Tibial nerve (tissue), 4 donors: ENCODE results near the gene SLBP.

Experiments used
- CTCF ChIP-seq, 5 experiments: fragments of 200-600 bp in 3 of 5; fragments of 450-650 bp in 2 of 5; sonication (generic) in 3 of 5; IDR thresholded peaks; one replicate each; pipeline ENCODE4 v1.5.1; 2016 to 2019; ENCODE audit warnings: antibody characterized with exemption in 5 of 5, mild to moderate bottlenecking in 3 of 5, moderate library complexity in 2 of 5
- EP300 ChIP-seq, 2 donors: sonication (generic); formaldehyde crosslinking; IDR thresholded peaks; one replicate each; pipeline ENCODE4 v1.6.1; 2017; ENCODE audit warnings: antibody characterized with exemption in 2 of 2, mild to moderate bottlenecking in 1 of 2
- POLR2A ChIP-seq, 2 donors: fragments of 450-650 bp; IDR thresholded peaks; one replicate each; pipeline ENCODE4 v1.6.1; 2017; ENCODE audit warnings: antibody characterized with exemption in 2 of 2, mild to moderate bottlenecking in 2 of 2, moderate library complexity in 2 of 2

DNA sequence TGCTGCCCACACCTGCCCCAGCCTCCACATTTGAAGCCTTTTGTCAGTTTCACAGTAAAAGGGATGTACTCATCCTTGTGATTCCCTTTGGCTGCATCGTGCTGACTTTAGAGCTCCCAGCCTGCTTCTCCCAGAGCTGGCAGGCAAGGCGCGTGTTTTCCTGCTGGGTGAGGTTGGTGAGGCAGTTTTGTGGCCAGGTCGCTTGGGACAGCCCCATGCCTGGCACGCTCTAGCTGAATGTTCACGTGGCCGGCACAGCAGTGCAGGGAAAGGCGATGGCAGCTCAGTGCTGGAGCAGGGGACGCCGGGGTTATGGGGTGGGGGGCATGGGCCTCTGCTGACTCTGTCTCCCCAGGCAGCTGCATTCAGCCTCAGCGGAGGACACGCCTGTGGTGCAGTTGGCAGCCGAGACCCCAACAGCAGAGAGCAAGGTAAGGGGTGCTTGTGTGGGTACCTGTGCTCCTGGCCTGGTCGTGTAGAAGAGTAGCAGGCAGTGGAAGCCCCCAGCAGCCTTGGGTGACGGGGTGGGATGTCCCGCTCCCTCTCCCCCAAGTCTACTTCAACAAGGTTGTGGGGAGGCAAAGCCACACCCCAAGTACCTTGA is 18.5 kb upstream of the SLBP start:
- no peak for TF ChIP-seq EP300 (IDR thresholded peaks at IDR 0.05)
- no peak for TF ChIP-seq CTCF (IDR thresholded peaks at IDR 0.05)
- no peak for TF ChIP-seq POLR2A (IDR thresholded peaks at IDR 0.05)
